Measurements from ENCODE around the gene MMAB. TPM values are rescaled to one million over a fixed set of nuclear protein-coding genes. Genes with fewer than 3 reads are reported as not detected.

Gene MMAB
- total RNA-seq, result 10 to 100 TPM; 42.8 to 44.3 TPM

GRCh38 chr12:109573029-109573913 is at the start of gene MMAB, which contains the start of gene MVK:
MMAB (minus strand) TSS chr12:109573504; CDS start chr12:109573480, 24 bp downstream.
MVK (plus strand) TSS chr12:109573794; CDS start chr12:109574823, 1,029 bp downstream.
- peak within 1 kb of the TSS; percentile 97 for H3K27ac Mint-ChIP-seq
- peak; percentile 96 for ATAC-seq
- POLR2A ChIA-PET, result interaction anchor here (0.9 to 1.2 kb wide), 4 partner anchors 24 to 895 kb away, joined by 3 read pairs; partner anchors contain the start of genes FAM216A, GPN3, KCTD10 and UBE3B
- H3K4me3 Mint-ChIP-seq, result peak within 1 kb of the TSS; percentile 86
- DNase-seq, result peak; percentile 100
- H3K27me3 Mint-ChIP-seq (ENCODE audit: low read depth), result no peaks in the 10 kb centered on the region
- CTCF ChIA-PET, result interaction anchor here (0.8 to 3.0 kb wide), 9 partner anchors 24 to 272 kb away, joined by 3 to 17 read pairs (median 3); no protein-coding TSS in a partner anchor
- peaks cover 26% of the 10 kb centered on the region for H3K4me1 Mint-ChIP-seq (ENCODE audit: low read depth)
- peaks cover 23% of the 10 kb centered on the region for H3K36me3 Mint-ChIP-seq (ENCODE audit: low read depth)
- no peaks in the 10 kb centered on the region for H3K9me3 Mint-ChIP-seq (ENCODE audit: insufficient read depth)

- ATAC-seq (no peak), DNase-seq (no peak)
- ChIA-PET CTCF (interaction anchor here (1.0 kb wide), 1 partner anchor 9 kb away, joined by 3 read pairs; no protein-coding TSS in a partner anchor), POLR2A (no interaction called here)
- H3K9me3 Mint-ChIP-seq (ENCODE audit: insufficient read depth), result no peaks in the 10 kb centered on the region
- no peak overlapping the region for H3K4me3 Mint-ChIP-seq
- no peaks in the 10 kb centered on the region for H3K4me1 Mint-ChIP-seq (ENCODE audit: low read depth)
- peaks cover 20% of the 10 kb centered on the region for H3K27me3 Mint-ChIP-seq (ENCODE audit: low read depth)
- no peak overlapping the region for H3K27ac Mint-ChIP-seq
- no peaks in the 10 kb centered on the region for H3K36me3 Mint-ChIP-seq (ENCODE audit: low read depth)
These were observed 48.6 kb upstream of the MMAB start for GRCh38 chr12:109621901-109622364.

- H3K36me3 Mint-ChIP-seq (ENCODE audit: low read depth), result no peaks in the 10 kb centered on the region
- no peak overlapping the region for H3K27ac Mint-ChIP-seq
- POLR2A ChIA-PET, result no interaction called here
- no peak for DNase-seq
- CTCF ChIA-PET, result interaction anchor here (0.8 to 1.0 kb wide), 2 partner anchors 9 to 227 kb away, joined by 3 read pairs; no protein-coding TSS in a partner anchor
- H3K27me3 Mint-ChIP-seq (ENCODE audit: low read depth), result peaks cover 21% of the 10 kb centered on the region
- no peak for ATAC-seq
- H3K4me3 Mint-ChIP-seq, result no peak overlapping the region
- H3K4me1 Mint-ChIP-seq (ENCODE audit: low read depth), result no peaks in the 10 kb centered on the region
- no peaks in the 10 kb centered on the region for H3K9me3 Mint-ChIP-seq (ENCODE audit: insufficient read depth)
These were observed 47.9 kb upstream of the MMAB start for GRCh38 chr12:109621211-109621694.

- no peaks in the 10 kb centered on the region for H3K36me3 Mint-ChIP-seq (ENCODE audit: low read depth)
- no peak overlapping the region for H3K27ac Mint-ChIP-seq
- POLR2A ChIA-PET, result no interaction called here
- H3K27me3 Mint-ChIP-seq (ENCODE audit: low read depth), result peaks cover 23% of the 10 kb centered on the region
- CTCF ChIA-PET, result interaction anchor here (1.1 kb wide), 1 partner anchor 21 kb away, joined by 3 read pairs; no protein-coding TSS in a partner anchor
- no peaks in the 10 kb centered on the region for H3K4me1 Mint-ChIP-seq (ENCODE audit: low read depth)
- DNase-seq, result no peak
- ATAC-seq, result no peak
- H3K9me3 Mint-ChIP-seq (ENCODE audit: insufficient read depth), result no peaks in the 10 kb centered on the region
- no peak overlapping the region for H3K4me3 Mint-ChIP-seq
These were observed 45.8 kb upstream of the MMAB start for GRCh38 chr12:109619002-109619604.

GRCh38 chr12:109618082-109618481 is 44.8 kb upstream of the MMAB start:
- ChIA-PET POLR2A (interaction anchor here (0.5 to 0.6 kb wide), 2 partner anchors 59 to 228 kb away, joined by 3 read pairs; no protein-coding TSS in a partner anchor), CTCF (interaction anchor here (1.1 kb wide), 1 partner anchor 20 kb away, joined by 3 read pairs; no protein-coding TSS in a partner anchor)
- DNase-seq (no peak), ATAC-seq (no peak)
- Mint-ChIP-seq H3K4me3 (no peak overlapping the region), H3K27me3 (ENCODE audit: low read depth) (peaks cover 23% of the 10 kb centered on the region), H3K36me3 (ENCODE audit: low read depth) (no peaks in the 10 kb centered on the region), H3K27ac (no peak overlapping the region), H3K9me3 (ENCODE audit: insufficient read depth) (no peaks in the 10 kb centered on the region), H3K4me1 (ENCODE audit: low read depth) (no peaks in the 10 kb centered on the region)

GRCh38 chr12:109617491-109617890 is 44.2 kb upstream of the MMAB start:
- Mint-ChIP-seq H3K9me3 (ENCODE audit: insufficient read depth) (no peaks in the 10 kb centered on the region), H3K4me1 (ENCODE audit: low read depth) (no peaks in the 10 kb centered on the region), H3K36me3 (ENCODE audit: low read depth) (no peaks in the 10 kb centered on the region), H3K27me3 (ENCODE audit: low read depth) (peaks cover 20% of the 10 kb centered on the region), H3K4me3 (no peak overlapping the region), H3K27ac (no peak overlapping the region)
- POLR2A ChIA-PET, result interaction anchor here (0.5 kb wide), 1 partner anchor 60 kb away, joined by 3 read pairs; no protein-coding TSS in a partner anchor
- DNase-seq (no peak), ATAC-seq (no peak)
- CTCF ChIA-PET, result no interaction called here

- no peak for DNase-seq
- CTCF ChIA-PET, result interaction anchor here (1.8 kb wide), 1 partner anchor 18 kb away, joined by 5 read pairs; no protein-coding TSS in a partner anchor
- Mint-ChIP-seq H3K27me3 (ENCODE audit: low read depth) (peaks cover 9% of the 10 kb centered on the region), H3K27ac (no peak overlapping the region), H3K4me1 (ENCODE audit: low read depth) (no peaks in the 10 kb centered on the region), H3K36me3 (ENCODE audit: low read depth) (no peaks in the 10 kb centered on the region), H3K4me3 (no peak overlapping the region), H3K9me3 (ENCODE audit: insufficient read depth) (no peaks in the 10 kb centered on the region)
- POLR2A ChIA-PET, result no interaction called here
- ATAC-seq, result no peak
These were observed 42.4 kb upstream of the MMAB start for GRCh38 chr12:109615556-109616229.

GRCh38 chr12:109613649-109614455 is 40.5 kb upstream of the MMAB start:
- H3K36me3 Mint-ChIP-seq (ENCODE audit: low read depth), result no peaks in the 10 kb centered on the region
- ChIA-PET CTCF (interaction anchor here (0.9 kb wide), 1 partner anchor 181 kb away, joined by 3 read pairs; no protein-coding TSS in a partner anchor), POLR2A (no interaction called here)
- no peak for ATAC-seq
- no peak overlapping the region for H3K27ac Mint-ChIP-seq
- H3K4me3 Mint-ChIP-seq, result no peak overlapping the region
- no peaks in the 10 kb centered on the region for H3K9me3 Mint-ChIP-seq (ENCODE audit: insufficient read depth)
- no peak for DNase-seq
- H3K4me1 Mint-ChIP-seq (ENCODE audit: low read depth), result no peaks in the 10 kb centered on the region
- peaks cover 8% of the 10 kb centered on the region for H3K27me3 Mint-ChIP-seq (ENCODE audit: low read depth)

- Mint-ChIP-seq H3K9me3 (ENCODE audit: insufficient read depth) (no peaks in the 10 kb centered on the region), H3K4me3 (no peak overlapping the region), H3K27ac (no peak overlapping the region), H3K4me1 (ENCODE audit: low read depth) (no peaks in the 10 kb centered on the region), H3K36me3 (ENCODE audit: low read depth) (no peaks in the 10 kb centered on the region), H3K27me3 (ENCODE audit: low read depth) (peaks cover 11% of the 10 kb centered on the region)
- POLR2A ChIA-PET, result no interaction called here
- CTCF ChIA-PET, result interaction anchor here (0.9 kb wide), 1 partner anchor 180 kb away, joined by 3 read pairs; no protein-coding TSS in a partner anchor
- peak; percentile 25 for DNase-seq
- no peak for ATAC-seq
These were observed 39.7 kb upstream of the MMAB start for GRCh38 chr12:109612975-109613502.

- no peak overlapping the region for H3K27ac Mint-ChIP-seq
- H3K27me3 Mint-ChIP-seq (ENCODE audit: low read depth), result peaks cover 17% of the 10 kb centered on the region
- ChIA-PET POLR2A (no interaction called here), CTCF (interaction anchor here (1.0 to 1.5 kb wide), 2 partner anchors 14 to 93 kb away, joined by 4 to 5 read pairs; no protein-coding TSS in a partner anchor)
- no peaks in the 10 kb centered on the region for H3K36me3 Mint-ChIP-seq (ENCODE audit: low read depth)
- DNase-seq (no peak), ATAC-seq (no peak)
- H3K9me3 Mint-ChIP-seq (ENCODE audit: insufficient read depth), result no peaks in the 10 kb centered on the region
- H3K4me1 Mint-ChIP-seq (ENCODE audit: low read depth), result no peaks in the 10 kb centered on the region
- no peak overlapping the region for H3K4me3 Mint-ChIP-seq
These were observed 38.7 kb upstream of the MMAB start for GRCh38 chr12:109612003-109612402.
